Bronchial epithelial cell (primary cell): ENCODE measurements around the gene REEP1. TPM values are rescaled to one million over a fixed set of nuclear protein-coding genes. Genes with fewer than 3 reads are reported as not detected.

Experiments used
- DNase-seq: peaks from one replicate; pipeline ENCODE4 v3.0.0-alpha.2; 2010; ENCODE audit warnings: low read depth
- FAIRE-seq: peaks from 2 replicates; lab custom pipeline; 2011; peaks lifted over from hg19 to GRCh38; lab: Jason Lieb, UNC
- H3K27me3 ChIP-seq: 2 replicates; pipeline ENCODE4 v1.5.1; 2011; ENCODE audit warnings: low read length; ENCODE audit not compliant: control insufficient read depth, insufficient read depth
- H3K36me3 ChIP-seq: 2 replicates; pipeline ENCODE4 v1.5.1; 2011; ENCODE audit warnings: low read length; ENCODE audit not compliant: control insufficient read depth, insufficient read depth
- H3K4me3 ChIP-seq: 2 replicates; pipeline ENCODE4 v1.5.1; 2011; ENCODE audit warnings: mild to moderate bottlenecking, low read depth, low read length, control low read depth
- total RNA-seq: library from RNA; depleted of rRNA; stranded (reverse); fragments of >200 nt; gene quantifications from 2 replicates; pipeline ENCODE4 v1.2.1, GENCODE V29; 2014
- TF ChIP-seq, protein P1 (sequence below): IDR thresholded peaks from 2 replicates; pipeline ENCODE4 v1.5.1; 2011; ENCODE audit warnings: mild to moderate bottlenecking, moderate library complexity, low read length, control low read depth, inconsistent platforms; ENCODE audit not compliant: insufficient read depth, severe bottlenecking

The REEP1 gene
- total RNA-seq, 1 donor from 2014 or later = under 0.01 TPM

DNA sequence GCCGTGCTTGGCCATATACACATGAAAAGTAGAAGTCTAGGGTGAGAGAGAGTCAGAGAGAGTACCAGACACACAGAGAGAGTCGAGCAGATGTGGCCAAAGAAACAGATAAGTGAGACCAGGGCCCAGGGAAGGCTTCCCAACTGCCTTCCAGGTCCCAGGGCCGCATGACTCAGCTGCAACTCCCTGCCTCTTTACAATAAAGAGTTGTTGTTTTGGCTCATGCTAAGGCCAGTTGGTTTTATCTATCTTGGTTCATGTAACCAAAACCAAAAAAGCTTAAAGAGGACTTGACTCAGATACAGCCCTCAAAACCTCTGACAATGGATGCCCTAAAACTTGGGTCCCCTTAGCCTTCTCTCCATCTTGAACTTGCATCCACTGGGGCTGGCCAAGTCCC lies 36.9 kb downstream of the REEP1 start:
- Histone ChIP-seq H3K36me3 (no peaks in the 10 kb centered on the region), H3K27me3 (peaks cover 4% of the 10 kb centered on the region), H3K4me3 (no peak overlapping the region)
- TF ChIP-seq, protein P1, sequence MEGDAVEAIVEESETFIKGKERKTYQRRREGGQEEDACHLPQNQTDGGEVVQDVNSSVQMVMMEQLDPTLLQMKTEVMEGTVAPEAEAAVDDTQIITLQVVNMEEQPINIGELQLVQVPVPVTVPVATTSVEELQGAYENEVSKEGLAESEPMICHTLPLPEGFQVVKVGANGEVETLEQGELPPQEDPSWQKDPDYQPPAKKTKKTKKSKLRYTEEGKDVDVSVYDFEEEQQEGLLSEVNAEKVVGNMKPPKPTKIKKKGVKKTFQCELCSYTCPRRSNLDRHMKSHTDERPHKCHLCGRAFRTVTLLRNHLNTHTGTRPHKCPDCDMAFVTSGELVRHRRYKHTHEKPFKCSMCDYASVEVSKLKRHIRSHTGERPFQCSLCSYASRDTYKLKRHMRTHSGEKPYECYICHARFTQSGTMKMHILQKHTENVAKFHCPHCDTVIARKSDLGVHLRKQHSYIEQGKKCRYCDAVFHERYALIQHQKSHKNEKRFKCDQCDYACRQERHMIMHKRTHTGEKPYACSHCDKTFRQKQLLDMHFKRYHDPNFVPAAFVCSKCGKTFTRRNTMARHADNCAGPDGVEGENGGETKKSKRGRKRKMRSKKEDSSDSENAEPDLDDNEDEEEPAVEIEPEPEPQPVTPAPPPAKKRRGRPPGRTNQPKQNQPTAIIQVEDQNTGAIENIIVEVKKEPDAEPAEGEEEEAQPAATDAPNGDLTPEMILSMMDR = no peak
- DNase-seq (no peak), FAIRE-seq (no peak)

DNA sequence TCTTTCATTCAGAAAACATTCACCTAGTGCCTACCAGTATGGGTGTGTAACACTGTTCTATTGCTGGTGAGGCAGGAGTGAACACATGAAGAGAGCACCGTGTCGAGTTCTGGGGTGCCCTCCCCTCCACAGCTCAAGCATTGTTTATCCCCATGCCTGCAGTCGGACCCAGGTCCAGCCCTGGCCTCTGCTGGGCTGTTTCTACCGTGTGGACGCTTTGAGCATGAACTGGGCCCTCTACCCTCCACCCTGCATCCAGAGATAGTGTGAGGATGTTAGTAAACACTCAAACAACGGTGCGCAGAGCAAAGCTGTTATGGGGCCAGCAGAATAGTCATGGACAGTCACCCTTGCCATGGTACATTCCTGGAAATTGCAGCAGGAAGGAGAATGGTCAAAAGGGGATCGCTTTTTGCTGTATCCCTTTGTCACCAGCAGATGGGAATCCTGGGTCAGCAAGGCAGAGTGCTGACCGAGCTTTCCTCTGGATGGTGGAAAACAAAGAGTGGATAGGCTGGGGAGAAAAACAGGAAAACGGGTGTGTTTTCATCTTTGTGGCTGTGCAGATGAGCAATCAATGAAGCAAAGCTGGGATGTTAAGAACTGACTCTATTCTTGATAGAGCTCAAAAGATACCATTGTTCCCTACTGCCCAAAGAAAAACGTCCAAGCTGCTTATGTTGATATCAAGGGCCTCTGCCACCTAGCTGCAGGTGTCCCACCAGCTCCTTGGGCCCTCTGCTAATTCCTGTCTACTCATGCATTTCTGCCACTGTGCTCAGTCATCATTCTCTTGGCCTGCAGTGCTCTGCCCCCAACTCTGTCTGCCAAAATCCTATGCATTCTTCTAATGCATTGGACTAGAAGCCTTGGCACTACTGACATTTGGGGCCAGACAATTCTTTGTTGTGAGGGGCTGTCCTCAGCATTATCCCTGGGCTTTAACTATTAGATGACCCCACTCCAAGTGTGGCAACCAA lies 38.7 kb downstream of the REEP1 start:
- no peaks in the 10 kb centered on the region for H3K36me3 ChIP-seq
- peaks cover 2% of the 10 kb centered on the region for H3K27me3 ChIP-seq
- DNase-seq (no peak), FAIRE-seq (no peak)
- TF ChIP-seq, protein P1 = peak; percentile 5
- no peak overlapping the region for H3K4me3 ChIP-seq

DNA sequence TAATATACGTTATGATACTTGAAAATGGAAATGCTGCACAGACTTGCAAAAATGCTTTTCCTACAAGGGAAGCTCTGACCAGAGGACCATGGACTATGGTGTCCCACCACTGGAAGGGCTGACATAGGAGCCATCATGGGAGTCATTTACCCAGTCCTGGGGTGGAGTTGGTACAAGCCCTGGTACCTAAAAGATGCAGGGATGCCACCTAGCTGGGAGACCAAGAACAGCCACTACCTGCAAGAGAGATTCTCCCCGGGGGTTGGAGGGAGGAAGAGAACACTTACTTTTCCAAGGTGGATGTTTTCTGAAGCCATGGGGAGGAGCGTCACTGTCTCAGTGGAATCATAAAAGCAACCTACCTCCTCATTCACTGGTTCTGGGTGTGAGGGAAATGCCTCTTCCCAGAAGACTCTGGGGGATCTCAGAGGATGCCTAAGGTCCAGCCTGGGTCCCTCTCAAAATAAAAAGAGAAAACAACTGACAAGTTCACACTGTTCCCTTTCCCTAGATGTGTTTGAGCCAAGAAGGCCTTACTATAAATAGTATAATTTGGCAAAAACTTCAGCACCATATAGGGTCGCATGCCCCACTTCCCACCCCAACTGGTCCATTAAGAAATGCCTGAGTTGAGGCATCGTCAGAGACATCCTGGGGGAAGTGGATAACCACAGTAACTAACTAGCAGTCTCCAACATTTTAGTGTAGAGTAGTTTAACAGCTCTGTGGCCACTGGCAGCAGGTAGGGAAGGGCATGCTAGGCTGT lies 39.9 kb downstream of the REEP1 start:
- DNase-seq (peak; percentile 5), FAIRE-seq (no peak)
- Histone ChIP-seq H3K4me3 (no peak overlapping the region), H3K36me3 (no peaks in the 10 kb centered on the region), H3K27me3 (no peaks in the 10 kb centered on the region)
- TF ChIP-seq, protein P1 = no peak

DNA sequence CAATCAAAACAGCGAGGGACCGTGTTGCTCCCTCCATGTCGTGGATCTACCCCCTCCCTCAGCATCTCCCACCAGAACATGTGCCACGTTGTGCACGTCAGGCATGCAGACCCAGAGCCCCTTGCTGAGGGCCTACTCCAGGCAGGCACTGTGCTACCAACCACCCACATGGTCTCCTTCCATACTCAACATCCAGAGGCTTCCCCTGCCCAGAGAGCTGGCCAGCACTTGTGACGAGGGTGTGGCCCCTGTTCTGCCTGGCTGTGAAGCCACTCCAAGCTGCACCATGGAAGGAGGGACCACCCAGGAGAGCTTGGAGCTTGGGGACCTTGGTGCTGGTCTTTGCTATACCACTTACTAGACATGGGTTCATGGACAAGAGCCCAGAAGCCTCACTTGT lies 40.5 kb downstream of the REEP1 start:
- FAIRE-seq (no peak), DNase-seq (no peak)
- no peak overlapping the region for H3K4me3 ChIP-seq
- TF ChIP-seq, protein P1 = no peak
- H3K36me3 ChIP-seq = no peaks in the 10 kb centered on the region
- no peaks in the 10 kb centered on the region for H3K27me3 ChIP-seq

DNA sequence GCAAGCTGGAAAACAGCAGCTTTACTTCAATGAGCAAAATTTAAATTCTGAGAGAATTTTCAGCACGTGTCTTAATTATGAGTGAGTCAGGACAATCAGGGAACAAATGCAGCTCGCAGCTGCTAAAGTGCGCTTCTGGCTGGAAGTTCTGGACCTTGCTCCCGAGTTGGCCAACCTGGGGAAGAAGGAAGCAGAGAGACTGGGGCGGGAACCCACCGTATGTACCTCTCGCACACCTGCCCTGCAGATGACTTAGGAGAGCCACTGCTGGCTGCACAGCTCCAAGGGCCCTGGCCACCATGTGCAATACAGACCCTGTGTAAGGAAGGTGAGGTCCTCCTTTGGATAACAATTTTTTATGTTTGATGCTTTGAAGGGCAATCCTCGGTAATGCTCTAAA lies 42.4 kb downstream of the REEP1 start:
- H3K4me3 ChIP-seq = no peak overlapping the region
- DNase-seq (no peak), FAIRE-seq (no peak)
- H3K36me3 ChIP-seq = no peaks in the 10 kb centered on the region
- TF ChIP-seq, protein P1 = no peak
- H3K27me3 ChIP-seq = no peaks in the 10 kb centered on the region
